GM23338 (cell line): ENCODE data around the gene CIZ1. TPM values are rescaled to one million over a fixed set of nuclear protein-coding genes. Genes with fewer than 3 reads are reported as not detected.

Experiments
- ATAC-seq: fragments of 200-7000 bp; cut with Tn5 transposase; 3 replicates; pipeline ENCODE4 v1.9.1; 2020
- DNase-seq: peaks from one replicate; pipeline ENCODE4 v3.0.0-alpha.2; 2015; ENCODE audit warnings: low spot score
- H2AFZ ChIP-seq: fragments of 200-600 bp; sonication (generic); 2 replicates; pipeline ENCODE4 v1.8.0; 2016; ENCODE audit warnings: antibody characterized with exemption, mild to moderate bottlenecking, moderate library complexity
- H3F3A ChIP-seq: fragments of 200-600 bp; sonication (generic); replicated peaks from 2 replicates; pipeline ENCODE4 v1.8.0; 2017; ENCODE audit warnings: antibody characterized with exemption, mixed run types, low read depth
- H3K27ac ChIP-seq: fragments of 200-600 bp; sonication (generic); 2 replicates; pipeline ENCODE4 v1.6.1; 2016; ENCODE audit warnings: low read depth
- H3K27me3 ChIP-seq: fragments of 200-600 bp; sonication (generic); 2 replicates; pipeline ENCODE4 v1.8.0; 2016; ENCODE audit warnings: mild to moderate bottlenecking, mixed run types, moderate library complexity; ENCODE audit not compliant: insufficient read depth
- H3K36me3 ChIP-seq: fragments of 200-600 bp; sonication (generic); 2 replicates; pipeline ENCODE4 v1.8.0; 2016; ENCODE audit warnings: mild to moderate bottlenecking; ENCODE audit not compliant: insufficient read depth
- H3K4me1 ChIP-seq: fragments of 200-600 bp; sonication (generic); 2 replicates; pipeline ENCODE4 v1.8.0; 2016; ENCODE audit warnings: mild to moderate bottlenecking, moderate library complexity; ENCODE audit not compliant: insufficient read depth
- H3K4me2 ChIP-seq: fragments of 200-600 bp; sonication (generic); 2 replicates; pipeline ENCODE4 v1.7.1; 2017; ENCODE audit warnings: mixed run types
- H3K4me3 ChIP-seq: fragments of 200-600 bp; sonication (generic); 2 replicates; pipeline ENCODE4 v1.6.1; 2016; ENCODE audit warnings: mixed run types
- H3K79me2 ChIP-seq: fragments of 200-600 bp; sonication (generic); replicated peaks from 2 replicates; pipeline ENCODE4 v1.8.0; 2017; ENCODE audit warnings: mild to moderate bottlenecking; ENCODE audit not compliant: insufficient read depth
- H3K9me2 ChIP-seq: fragments of 200-600 bp; sonication (generic); 2 replicates; pipeline ENCODE4 v1.8.0; 2017; ENCODE audit not compliant: insufficient read depth
- H4K20me1 ChIP-seq: fragments of 200-600 bp; sonication (generic); replicated peaks from 2 replicates; pipeline ENCODE4 v1.8.0; 2017; ENCODE audit warnings: mild to moderate bottlenecking; ENCODE audit not compliant: insufficient read depth
- H3K27ac Mint-ChIP-seq: 2 replicates; pipeline ENCODE4 v1.8.0; 2020; ENCODE audit warnings: inconsistent platforms, mild to moderate bottlenecking, moderate library complexity, mixed read lengths
- H3K27me3 Mint-ChIP-seq: 3 replicates; pipeline ENCODE4 v1.8.0; 2022; ENCODE audit warnings: low read depth, mild to moderate bottlenecking, moderate library complexity, mixed read lengths, inconsistent platforms; ENCODE audit not compliant: insufficient read depth, poor library complexity
- H3K36me3 Mint-ChIP-seq: 3 replicates; pipeline ENCODE4 v1.8.0; 2021; ENCODE audit warnings: low read depth, mild to moderate bottlenecking, inconsistent platforms, moderate library complexity, mixed read lengths
- H3K4me1 Mint-ChIP-seq: 3 replicates; pipeline ENCODE4 v1.8.0; 2020; ENCODE audit warnings: mild to moderate bottlenecking, inconsistent platforms, mixed read lengths
- H3K4me3 Mint-ChIP-seq: 3 replicates; pipeline ENCODE4 v1.8.0; 2021; ENCODE audit warnings: moderate library complexity, mild to moderate bottlenecking, inconsistent platforms, mixed read lengths
- H3K9me3 Mint-ChIP-seq: 3 replicates; pipeline ENCODE4 v1.8.0; 2020; ENCODE audit warnings: moderate library complexity, mild to moderate bottlenecking, inconsistent platforms, mixed read lengths
- CREB1 ChIP-seq: fragments of 250-450 bp; sonication (Bioruptor Pico); IDR thresholded peaks from 2 replicates; pipeline ENCODE4 v1.5.0; 2020; ENCODE audit warnings: low read depth, mild to moderate bottlenecking, moderate library complexity
- EZH2 ChIP-seq: fragments of 200-600 bp; sonication (generic); IDR thresholded peaks from one replicate; pipeline ENCODE4 v1.8.0; 2017; ENCODE audit warnings: antibody characterized with exemption, mild to moderate bottlenecking, low read depth; ENCODE audit not compliant: unreplicated experiment
- EZH2phosphoT487 ChIP-seq: fragments of 200-600 bp; sonication (generic); IDR thresholded peaks from one replicate; pipeline ENCODE4 v1.8.1; 2018; ENCODE audit warnings: antibody characterized with exemption; ENCODE audit not compliant: unreplicated experiment
- JUNB ChIP-seq: IDR thresholded peaks from one replicate; pipeline ENCODE4 v1.6.1; 2016; ENCODE audit warnings: antibody characterized with exemption; ENCODE audit not compliant: unreplicated experiment
- NANOG ChIP-seq: IDR thresholded peaks from 2 replicates; pipeline ENCODE4 v1.6.1; 2016; ENCODE audit warnings: antibody characterized with exemption, borderline replicate concordance
- POLR2AphosphoS5 ChIP-seq: IDR thresholded peaks from 2 replicates; pipeline ENCODE4 v1.6.1; 2016; ENCODE audit warnings: antibody characterized with exemption, low read depth
- REST ChIP-seq: IDR thresholded peaks from one replicate; pipeline ENCODE4 v1.6.1; 2018; ENCODE audit warnings: antibody characterized with exemption; ENCODE audit not compliant: unreplicated experiment
- STAT1 ChIP-seq: IDR thresholded peaks from one replicate; pipeline ENCODE4 v1.6.1; 2016; ENCODE audit warnings: antibody characterized with exemption; ENCODE audit not compliant: unreplicated experiment
- ZNF114 ChIP-seq: fragments of 250-450 bp; sonication (Bioruptor Pico); IDR thresholded peaks from 2 replicates; pipeline ENCODE4 v1.5.0; 2020; ENCODE audit warnings: mild to moderate bottlenecking, moderate library complexity
- polyA plus RNA-seq: library from polyadenylated mRNA; unstranded; fragments of >200 nt; fragmentation: Nextera tagmentation; extraction: Ambion mirVana; gene quantifications from 2 replicates; pipeline ENCODE4 v1.2.1, GENCODE V29; 2016
- total RNA-seq: library from RNA; depleted of rRNA; stranded (reverse); fragments of >200 nt; shearing (Covaris generic); gene quantifications from 2 replicates; pipeline ENCODE4 v1.2.3, GENCODE V29; 2014
- TF ChIP-seq, protein P1 (sequence below), 2 experiments: fragments of 200-600 bp in 1 of 2; sonication (generic) in 1 of 2; conservative IDR thresholded peaks; 2 replicates each; pipeline versions ENCODE4 v1.5.1 to v1.6.1; 2016 to 2017; ENCODE audit warnings: antibody characterized with exemption in 2 of 2, low read depth in 2 of 2, mild to moderate bottlenecking in 2 of 2, moderate library complexity in 1 of 2
- TF ChIP-seq, protein P2 (sequence below): IDR thresholded peaks from 2 replicates; pipeline ENCODE4 v1.6.1; 2016; ENCODE audit warnings: antibody characterized with exemption
- TF ChIP-seq, protein P3 (sequence below): fragments of 250-450 bp; sonication (Bioruptor Pico); IDR thresholded peaks from 2 replicates; pipeline ENCODE4 v1.5.0; 2020; ENCODE audit warnings: mild to moderate bottlenecking, moderate library complexity

The CIZ1 gene
- total and polyA plus RNA-seq, 2 experiments from 2014 or later = 49.6 to 61.4 TPM

- TF ChIP-seq REST = no peak
- TF ChIP-seq CREB1 (CRISPR knock-in tag) = no peak
- TF ChIP-seq EZH2phosphoT487 = no peak
- no peak for TF ChIP-seq EZH2
- no peak for TF ChIP-seq STAT1
- no peak for TF ChIP-seq NANOG
- no peak for TF ChIP-seq ZNF114 (CRISPR knock-in tag)
- no peak for TF ChIP-seq JUNB
- no peak for TF ChIP-seq POLR2AphosphoS5
- TF ChIP-seq, protein P1, sequence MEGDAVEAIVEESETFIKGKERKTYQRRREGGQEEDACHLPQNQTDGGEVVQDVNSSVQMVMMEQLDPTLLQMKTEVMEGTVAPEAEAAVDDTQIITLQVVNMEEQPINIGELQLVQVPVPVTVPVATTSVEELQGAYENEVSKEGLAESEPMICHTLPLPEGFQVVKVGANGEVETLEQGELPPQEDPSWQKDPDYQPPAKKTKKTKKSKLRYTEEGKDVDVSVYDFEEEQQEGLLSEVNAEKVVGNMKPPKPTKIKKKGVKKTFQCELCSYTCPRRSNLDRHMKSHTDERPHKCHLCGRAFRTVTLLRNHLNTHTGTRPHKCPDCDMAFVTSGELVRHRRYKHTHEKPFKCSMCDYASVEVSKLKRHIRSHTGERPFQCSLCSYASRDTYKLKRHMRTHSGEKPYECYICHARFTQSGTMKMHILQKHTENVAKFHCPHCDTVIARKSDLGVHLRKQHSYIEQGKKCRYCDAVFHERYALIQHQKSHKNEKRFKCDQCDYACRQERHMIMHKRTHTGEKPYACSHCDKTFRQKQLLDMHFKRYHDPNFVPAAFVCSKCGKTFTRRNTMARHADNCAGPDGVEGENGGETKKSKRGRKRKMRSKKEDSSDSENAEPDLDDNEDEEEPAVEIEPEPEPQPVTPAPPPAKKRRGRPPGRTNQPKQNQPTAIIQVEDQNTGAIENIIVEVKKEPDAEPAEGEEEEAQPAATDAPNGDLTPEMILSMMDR (conservative IDR thresholded peaks at IDR 0.05; ENCODE audit: low read depth in 2 of 2) = no peak
- TF ChIP-seq, protein P2, sequence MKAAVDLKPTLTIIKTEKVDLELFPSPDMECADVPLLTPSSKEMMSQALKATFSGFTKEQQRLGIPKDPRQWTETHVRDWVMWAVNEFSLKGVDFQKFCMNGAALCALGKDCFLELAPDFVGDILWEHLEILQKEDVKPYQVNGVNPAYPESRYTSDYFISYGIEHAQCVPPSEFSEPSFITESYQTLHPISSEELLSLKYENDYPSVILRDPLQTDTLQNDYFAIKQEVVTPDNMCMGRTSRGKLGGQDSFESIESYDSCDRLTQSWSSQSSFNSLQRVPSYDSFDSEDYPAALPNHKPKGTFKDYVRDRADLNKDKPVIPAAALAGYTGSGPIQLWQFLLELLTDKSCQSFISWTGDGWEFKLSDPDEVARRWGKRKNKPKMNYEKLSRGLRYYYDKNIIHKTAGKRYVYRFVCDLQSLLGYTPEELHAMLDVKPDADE = no peak
These were observed 15.6 kb downstream of the CIZ1 start (continued) for GRCh38 chr9:128175726-128176125.

- no peak for ATAC-seq
- Histone ChIP-seq H3K27ac (no peak overlapping the region), H2AFZ (no peak overlapping the region), H3K4me3 (no peak overlapping the region), H3K27me3 (no peaks in the 10 kb centered on the region), H3K9me2 (no peaks in the 10 kb centered on the region), H3K79me2 (no peaks in the 10 kb centered on the region), H3K36me3 (peaks cover 3% of the 10 kb centered on the region; the same call in 1 of the 2 replicates), H3K4me1 (no peaks in the 10 kb centered on the region), H3K4me2 (no peak overlapping the region), H3F3A (0 out of 2 replicates have a peak, but pooled peaks cover 3% of the 10 kb centered on the region), H4K20me1 (0 out of 2 replicates have a peak, but pooled peaks cover 6% of the 10 kb centered on the region)
- no peak overlapping the region; the same call in 1 of the 2 replicates for H3K27ac Mint-ChIP-seq
- no peak for DNase-seq
- H3K36me3 Mint-ChIP-seq = peaks cover 44% of the 10 kb centered on the region
- peaks cover 2% of the 10 kb centered on the region for H3K27me3 Mint-ChIP-seq
- H3K9me3 Mint-ChIP-seq = no peaks in the 10 kb centered on the region; the same call in 2 of the 3 replicates
- H3K4me3 Mint-ChIP-seq = no peak overlapping the region
- H3K4me1 Mint-ChIP-seq = no peaks in the 10 kb centered on the region
- TF ChIP-seq, protein P3, sequence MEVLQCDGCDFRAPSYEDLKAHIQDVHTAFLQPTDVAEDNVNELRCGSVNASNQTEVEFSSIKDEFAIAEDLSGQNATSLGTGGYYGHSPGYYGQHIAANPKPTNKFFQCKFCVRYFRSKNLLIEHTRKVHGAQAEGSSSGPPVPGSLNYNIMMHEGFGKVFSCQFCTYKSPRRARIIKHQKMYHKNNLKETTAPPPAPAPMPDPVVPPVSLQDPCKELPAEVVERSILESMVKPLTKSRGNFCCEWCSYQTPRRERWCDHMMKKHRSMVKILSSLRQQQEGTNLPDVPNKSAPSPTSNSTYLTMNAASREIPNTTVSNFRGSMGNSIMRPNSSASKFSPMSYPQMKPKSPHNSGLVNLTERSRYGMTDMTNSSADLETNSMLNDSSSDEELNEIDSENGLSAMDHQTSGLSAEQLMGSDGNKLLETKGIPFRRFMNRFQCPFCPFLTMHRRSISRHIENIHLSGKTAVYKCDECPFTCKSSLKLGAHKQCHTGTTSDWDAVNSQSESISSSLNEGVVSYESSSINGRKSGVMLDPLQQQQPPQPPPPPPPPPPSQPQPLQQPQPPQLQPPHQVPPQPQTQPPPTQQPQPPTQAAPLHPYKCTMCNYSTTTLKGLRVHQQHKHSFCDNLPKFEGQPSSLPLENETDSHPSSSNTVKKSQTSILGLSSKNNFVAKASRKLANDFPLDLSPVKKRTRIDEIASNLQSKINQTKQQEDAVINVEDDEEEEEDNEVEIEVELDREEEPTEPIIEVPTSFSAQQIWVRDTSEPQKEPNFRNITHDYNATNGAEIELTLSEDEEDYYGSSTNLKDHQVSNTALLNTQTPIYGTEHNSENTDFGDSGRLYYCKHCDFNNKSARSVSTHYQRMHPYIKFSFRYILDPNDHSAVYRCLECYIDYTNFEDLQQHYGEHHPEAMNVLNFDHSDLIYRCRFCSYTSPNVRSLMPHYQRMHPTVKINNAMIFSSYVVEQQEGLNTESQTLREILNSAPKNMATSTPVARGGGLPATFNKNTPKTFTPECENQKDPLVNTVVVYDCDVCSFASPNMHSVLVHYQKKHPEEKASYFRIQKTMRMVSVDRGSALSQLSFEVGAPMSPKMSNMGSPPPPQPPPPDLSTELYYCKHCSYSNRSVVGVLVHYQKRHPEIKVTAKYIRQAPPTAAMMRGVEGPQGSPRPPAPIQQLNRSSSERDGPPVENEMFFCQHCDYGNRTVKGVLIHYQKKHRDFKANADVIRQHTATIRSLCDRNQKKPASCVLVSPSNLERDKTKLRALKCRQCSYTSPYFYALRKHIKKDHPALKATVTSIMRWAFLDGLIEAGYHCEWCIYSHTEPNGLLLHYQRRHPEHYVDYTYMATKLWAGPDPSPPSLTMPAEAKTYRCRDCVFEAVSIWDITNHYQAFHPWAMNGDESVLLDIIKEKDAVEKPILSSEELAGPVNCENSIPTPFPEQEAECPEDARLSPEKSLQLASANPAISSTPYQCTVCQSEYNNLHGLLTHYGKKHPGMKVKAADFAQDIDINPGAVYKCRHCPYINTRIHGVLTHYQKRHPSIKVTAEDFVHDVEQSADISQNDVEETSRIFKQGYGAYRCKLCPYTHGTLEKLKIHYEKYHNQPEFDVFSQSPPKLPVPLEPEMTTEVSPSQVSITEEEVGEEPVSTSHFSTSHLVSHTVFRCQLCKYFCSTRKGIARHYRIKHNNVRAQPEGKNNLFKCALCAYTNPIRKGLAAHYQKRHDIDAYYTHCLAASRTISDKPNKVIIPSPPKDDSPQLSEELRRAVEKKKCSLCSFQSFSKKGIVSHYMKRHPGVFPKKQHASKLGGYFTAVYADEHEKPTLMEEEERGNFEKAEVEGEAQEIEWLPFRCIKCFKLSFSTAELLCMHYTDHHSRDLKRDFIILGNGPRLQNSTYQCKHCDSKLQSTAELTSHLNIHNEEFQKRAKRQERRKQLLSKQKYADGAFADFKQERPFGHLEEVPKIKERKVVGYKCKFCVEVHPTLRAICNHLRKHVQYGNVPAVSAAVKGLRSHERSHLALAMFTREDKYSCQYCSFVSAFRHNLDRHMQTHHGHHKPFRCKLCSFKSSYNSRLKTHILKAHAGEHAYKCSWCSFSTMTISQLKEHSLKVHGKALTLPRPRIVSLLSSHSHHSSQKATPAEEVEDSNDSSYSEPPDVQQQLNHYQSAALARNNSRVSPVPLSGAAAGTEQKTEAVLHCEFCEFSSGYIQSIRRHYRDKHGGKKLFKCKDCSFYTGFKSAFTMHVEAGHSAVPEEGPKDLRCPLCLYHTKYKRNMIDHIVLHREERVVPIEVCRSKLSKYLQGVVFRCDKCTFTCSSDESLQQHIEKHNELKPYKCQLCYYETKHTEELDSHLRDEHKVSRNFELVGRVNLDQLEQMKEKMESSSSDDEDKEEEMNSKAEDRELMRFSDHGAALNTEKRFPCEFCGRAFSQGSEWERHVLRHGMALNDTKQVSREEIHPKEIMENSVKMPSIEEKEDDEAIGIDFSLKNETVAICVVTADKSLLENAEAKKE (CRISPR knock-in tag) = no peak
- TF ChIP-seq JUNB (no peak), EZH2 (no peak), STAT1 (no peak)
These were observed 16.2 kb downstream of the CIZ1 start for GRCh38 chr9:128175102-128175563.
